AG04449 (cell line): ENCODE data around the gene SLC10A6.
A peak's percentile ranks its signal among the peaks of the same experiment; 100 is the strongest.

Experiments
- CTCF ChIA-PET: fragments of 350-600 bp; formaldehyde crosslinking; extraction: SDS; loops from one replicate; lab custom pipeline; 2021; ENCODE audit warnings: antibody characterized with exemption; lab: Yijun Ruan, JAX
- POLR2A ChIA-PET: fragments of 400-600, 350-600 bp; formaldehyde crosslinking; extraction: SDS; loops from one replicate; lab custom pipeline; 2020; ENCODE audit warnings: antibody characterized with exemption, inconsistent platforms; lab: Yijun Ruan, JAX
- DNase-seq: peaks from one replicate; pipeline ENCODE4 v3.0.0-alpha.2; 2010; ENCODE audit warnings: low read depth, low spot score
- H3K4me3 ChIP-seq: 2 replicates; pipeline ENCODE4 v1.5.1; 2011; ENCODE audit warnings: low read depth, mild to moderate bottlenecking, control low read depth, low read length
- CTCF ChIP-seq: IDR thresholded peaks from one replicate; pipeline ENCODE4 v1.5.1; 2011; ENCODE audit warnings: mild to moderate bottlenecking, moderate library complexity, low read length, control low read depth, inconsistent platforms; ENCODE audit not compliant: insufficient read depth; ENCODE audit errors: missing control alignments

Gene SLC10A6

GRCh38 chr4:86893136-86893535 is 44.0 kb upstream of the SLC10A6 start:
- no peak for TF ChIP-seq CTCF
- ChIA-PET POLR2A (interaction anchor here (0.8 kb wide), 1 partner anchor 299 kb away, joined by 3 read pairs; the partner anchor contains the start of gene PTPN13), CTCF (interaction anchor here (0.7 to 5.7 kb wide), 5 partner anchors 11 to 396 kb away, joined by 3 to 117 read pairs (median 4); no protein-coding TSS in a partner anchor)
- no peak for DNase-seq
- no peak overlapping the region for H3K4me3 ChIP-seq

DNA sequence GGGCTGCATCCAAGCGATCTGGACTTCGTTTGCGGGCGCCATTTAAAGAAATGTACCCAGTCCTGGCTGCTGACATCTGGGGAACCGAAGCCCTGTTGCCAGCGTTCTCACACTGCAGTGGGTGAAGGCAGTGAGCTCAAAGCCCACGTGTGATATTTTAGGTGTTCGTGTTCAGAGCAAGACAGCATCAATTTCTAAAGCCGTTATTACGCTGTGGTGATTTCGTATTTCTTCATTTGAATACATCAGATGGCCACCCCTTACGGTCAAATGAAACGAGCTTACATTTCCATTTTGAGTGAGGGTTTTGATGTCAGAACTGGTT is 43.4 kb upstream of the SLC10A6 start:
- peak overlapping the region; percentile 68 for H3K4me3 ChIP-seq
- CTCF ChIA-PET, result interaction anchor here (0.7 to 5.7 kb wide), 5 partner anchors 11 to 395 kb away, joined by 3 to 117 read pairs (median 4); no protein-coding TSS in a partner anchor
- TF ChIP-seq CTCF, result no peak
- DNase-seq, result no peak
- POLR2A ChIA-PET, result interaction anchor here (0.8 kb wide), 1 partner anchor 299 kb away, joined by 3 read pairs; the partner anchor contains the start of gene PTPN13

- peak within 1 kb of the TSS; percentile 68 for H3K4me3 ChIP-seq
- no peak for DNase-seq
- ChIA-PET POLR2A (no interaction called here), CTCF (interaction anchor here (0.9 to 5.7 kb wide), 4 partner anchors 12 to 394 kb away, joined by 3 to 117 read pairs (median 6); no protein-coding TSS in a partner anchor)
- no peak for TF ChIP-seq CTCF
Observed at GRCh38 chr4:86891762-86892635, 42.8 kb upstream of the SLC10A6 start, which contains the start of gene C4orf36. TSS of gene C4orf36 (minus strand) at chr4:86892422. CDS start at chr4:86891520, 902 bp downstream.

GRCh38 chr4:86890790-86891189 is 41.6 kb upstream of the SLC10A6 start:
- no peak for TF ChIP-seq CTCF
- H3K4me3 ChIP-seq, result no peak overlapping the region
- ChIA-PET POLR2A (no interaction called here), CTCF (interaction anchor here (5.7 kb wide), 1 partner anchor 393 kb away, joined by 117 read pairs; no protein-coding TSS in a partner anchor)
- no peak for DNase-seq

DNA sequence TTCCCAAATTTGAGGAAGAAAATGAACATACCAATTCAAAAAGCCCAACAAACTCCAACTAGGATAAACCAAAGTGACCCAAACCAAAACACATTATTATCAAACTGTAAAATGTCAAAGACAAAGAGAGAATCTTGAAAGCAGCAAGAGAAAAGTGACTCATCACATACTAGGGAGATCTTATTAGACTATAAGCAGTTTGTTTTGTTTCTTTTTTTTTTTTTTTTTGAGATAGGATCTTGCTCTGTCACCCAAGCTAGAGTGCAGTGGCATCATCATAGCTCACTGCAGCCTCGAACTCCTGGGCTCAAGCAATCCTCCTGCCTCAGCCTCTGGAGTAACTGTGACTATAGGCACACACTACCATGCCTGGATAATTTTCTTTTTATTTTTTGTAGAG is 30.5 kb upstream of the SLC10A6 start:
- no peak overlapping the region for H3K4me3 ChIP-seq
- DNase-seq, result no peak
- CTCF ChIA-PET, result interaction anchor here (1.1 kb wide), 1 partner anchor 358 kb away, joined by 3 read pairs; no protein-coding TSS in a partner anchor
- POLR2A ChIA-PET, result no interaction called here
- TF ChIP-seq CTCF, result no peak

GRCh38 chr4:86878640-86879039 is 29.5 kb upstream of the SLC10A6 start:
- CTCF ChIA-PET, result interaction anchor here (1.1 kb wide), 1 partner anchor 357 kb away, joined by 3 read pairs; no protein-coding TSS in a partner anchor
- no peak for DNase-seq
- no peak overlapping the region for H3K4me3 ChIP-seq
- TF ChIP-seq CTCF, result no peak
- POLR2A ChIA-PET, result no interaction called here
